ENCODE results near the gene GRK3. TPM values are rescaled to one million over a fixed set of nuclear protein-coding genes. Genes with fewer than 3 reads are reported as not detected.

GRK3 gene
- total RNA-seq, 1 experiment from 2014 or later, result 14.6 TPM

DNA sequence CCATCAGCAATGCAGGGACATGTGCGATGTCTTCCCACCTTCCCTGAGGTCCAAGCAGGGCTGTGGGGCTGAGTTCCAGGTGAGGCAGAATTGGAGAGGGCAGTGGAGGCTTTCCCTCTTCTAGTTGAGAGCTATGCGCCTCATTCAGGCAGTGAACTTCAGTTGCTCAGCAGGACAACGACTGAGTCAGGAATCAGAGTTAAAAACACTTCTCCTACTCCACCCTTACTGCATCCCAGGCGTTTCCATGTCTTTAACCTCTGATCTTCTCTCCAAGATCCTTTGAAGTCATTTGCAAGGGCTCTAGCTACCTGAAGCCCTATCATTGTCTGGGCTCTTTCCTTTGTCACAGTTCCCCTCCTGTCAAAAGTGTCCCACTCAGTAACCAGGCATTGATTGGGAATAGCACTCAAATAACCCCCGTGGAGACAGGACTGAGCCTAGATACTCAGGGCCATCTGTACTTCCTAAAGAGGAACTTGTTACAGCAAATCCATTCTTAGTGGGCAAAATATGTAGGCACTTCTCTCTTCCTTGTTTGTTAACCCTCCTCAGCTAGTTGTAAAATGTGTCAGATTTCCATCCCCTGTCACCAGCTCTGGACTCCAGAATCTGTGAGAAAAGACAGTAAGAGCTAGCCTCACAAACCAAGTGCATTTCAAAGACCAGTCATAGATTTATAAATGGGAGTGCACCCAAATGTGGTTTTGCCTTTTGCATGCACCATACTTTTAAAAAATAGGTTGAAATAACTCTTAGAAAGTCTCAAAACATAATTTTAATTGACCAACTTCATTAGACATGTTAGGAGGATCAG lies 105.0 kb downstream of the GRK3 start (continued):
- TF ChIP-seq, protein P1, sequence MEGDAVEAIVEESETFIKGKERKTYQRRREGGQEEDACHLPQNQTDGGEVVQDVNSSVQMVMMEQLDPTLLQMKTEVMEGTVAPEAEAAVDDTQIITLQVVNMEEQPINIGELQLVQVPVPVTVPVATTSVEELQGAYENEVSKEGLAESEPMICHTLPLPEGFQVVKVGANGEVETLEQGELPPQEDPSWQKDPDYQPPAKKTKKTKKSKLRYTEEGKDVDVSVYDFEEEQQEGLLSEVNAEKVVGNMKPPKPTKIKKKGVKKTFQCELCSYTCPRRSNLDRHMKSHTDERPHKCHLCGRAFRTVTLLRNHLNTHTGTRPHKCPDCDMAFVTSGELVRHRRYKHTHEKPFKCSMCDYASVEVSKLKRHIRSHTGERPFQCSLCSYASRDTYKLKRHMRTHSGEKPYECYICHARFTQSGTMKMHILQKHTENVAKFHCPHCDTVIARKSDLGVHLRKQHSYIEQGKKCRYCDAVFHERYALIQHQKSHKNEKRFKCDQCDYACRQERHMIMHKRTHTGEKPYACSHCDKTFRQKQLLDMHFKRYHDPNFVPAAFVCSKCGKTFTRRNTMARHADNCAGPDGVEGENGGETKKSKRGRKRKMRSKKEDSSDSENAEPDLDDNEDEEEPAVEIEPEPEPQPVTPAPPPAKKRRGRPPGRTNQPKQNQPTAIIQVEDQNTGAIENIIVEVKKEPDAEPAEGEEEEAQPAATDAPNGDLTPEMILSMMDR (IDR thresholded peaks at IDR 0.05 in 2 of 3, conservative IDR thresholded peaks at IDR 0.05 in 1 of 3; ENCODE audit: borderline replicate concordance in 1 of 3, insufficient read depth in 1 of 3, low read depth in 2 of 3, low read length in 2 of 3), result no peak
- TF ChIP-seq ZFX (IDR thresholded peaks at IDR 0.05) (no peak), CBX3 (IDR thresholded peaks at IDR 0.05; ENCODE audit: low read depth) (no peak)

DNA sequence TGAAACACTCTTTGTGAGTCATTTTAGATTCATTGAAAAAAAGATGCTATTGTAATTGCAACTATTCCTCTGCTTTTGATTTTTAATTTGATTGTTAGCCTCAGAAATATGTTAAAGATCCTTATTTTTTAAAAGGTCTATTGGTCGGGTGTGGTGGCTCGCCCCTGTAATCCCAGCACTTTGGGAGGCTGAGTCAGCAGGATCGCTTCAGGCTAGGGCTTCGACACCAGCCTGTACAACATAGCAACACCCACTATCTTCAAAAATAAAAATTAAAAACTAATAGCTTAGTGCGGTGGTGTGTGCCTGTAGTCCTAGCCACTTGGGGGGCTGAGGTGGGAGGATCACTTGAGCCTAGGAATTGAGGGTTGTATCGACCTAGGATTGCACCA lies 105.6 kb downstream of the GRK3 start:
- H3K4me3 ChIP-seq (replicated peaks in 1 of 2; ENCODE audit: low read depth in 1 of 2, low read length in 2 of 2), result no peak overlapping the region
- H3K9me3 ChIP-seq (ENCODE audit: control insufficient read depth in 1 of 2, insufficient read depth in 1 of 2, low read depth in 1 of 2, low read length in 2 of 2), result no peaks in the 10 kb centered on the region
- H3K27ac ChIP-seq (ENCODE audit: low read depth, low read length), result no peak overlapping the region
- TF ChIP-seq, protein P2, sequence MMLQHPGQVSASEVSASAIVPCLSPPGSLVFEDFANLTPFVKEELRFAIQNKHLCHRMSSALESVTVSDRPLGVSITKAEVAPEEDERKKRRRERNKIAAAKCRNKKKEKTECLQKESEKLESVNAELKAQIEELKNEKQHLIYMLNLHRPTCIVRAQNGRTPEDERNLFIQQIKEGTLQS (IDR thresholded peaks at IDR 0.05), result no peak
- TF ChIP-seq SIN3A (IDR thresholded peaks at IDR 0.05; ENCODE audit: low read depth) (no peak), JUND (IDR thresholded peaks at IDR 0.05) (no peak), YY1 (IDR thresholded peaks at IDR 0.05; ENCODE audit: extremely low read depth, insufficient replicate concordance, low read depth, low read length) (no peak), ELF1 (IDR thresholded peaks at IDR 0.05; ENCODE audit: borderline replicate concordance, low read depth) (no peak), CEBPB (IDR thresholded peaks at IDR 0.05; ENCODE audit: low read depth) (no peak), EZH2phosphoT487 (IDR thresholded peaks at IDR 0.05; ENCODE audit: borderline replicate concordance) (no peak), ZNF274 (IDR thresholded peaks at IDR 0.05; ENCODE audit: low read depth, low read length) (no peak), ZFX (IDR thresholded peaks at IDR 0.05) (no peak), CBX3 (IDR thresholded peaks at IDR 0.05; ENCODE audit: low read depth) (no peak), FOSL1 (IDR thresholded peaks at IDR 0.05; ENCODE audit: low read depth) (no peak), SP1 (IDR thresholded peaks at IDR 0.05; ENCODE audit: low read depth) (no peak), POLR2AphosphoS5 (IDR thresholded peaks at IDR 0.05; ENCODE audit: low read depth, low read length) (no peak)
- TF ChIP-seq, protein P3, sequence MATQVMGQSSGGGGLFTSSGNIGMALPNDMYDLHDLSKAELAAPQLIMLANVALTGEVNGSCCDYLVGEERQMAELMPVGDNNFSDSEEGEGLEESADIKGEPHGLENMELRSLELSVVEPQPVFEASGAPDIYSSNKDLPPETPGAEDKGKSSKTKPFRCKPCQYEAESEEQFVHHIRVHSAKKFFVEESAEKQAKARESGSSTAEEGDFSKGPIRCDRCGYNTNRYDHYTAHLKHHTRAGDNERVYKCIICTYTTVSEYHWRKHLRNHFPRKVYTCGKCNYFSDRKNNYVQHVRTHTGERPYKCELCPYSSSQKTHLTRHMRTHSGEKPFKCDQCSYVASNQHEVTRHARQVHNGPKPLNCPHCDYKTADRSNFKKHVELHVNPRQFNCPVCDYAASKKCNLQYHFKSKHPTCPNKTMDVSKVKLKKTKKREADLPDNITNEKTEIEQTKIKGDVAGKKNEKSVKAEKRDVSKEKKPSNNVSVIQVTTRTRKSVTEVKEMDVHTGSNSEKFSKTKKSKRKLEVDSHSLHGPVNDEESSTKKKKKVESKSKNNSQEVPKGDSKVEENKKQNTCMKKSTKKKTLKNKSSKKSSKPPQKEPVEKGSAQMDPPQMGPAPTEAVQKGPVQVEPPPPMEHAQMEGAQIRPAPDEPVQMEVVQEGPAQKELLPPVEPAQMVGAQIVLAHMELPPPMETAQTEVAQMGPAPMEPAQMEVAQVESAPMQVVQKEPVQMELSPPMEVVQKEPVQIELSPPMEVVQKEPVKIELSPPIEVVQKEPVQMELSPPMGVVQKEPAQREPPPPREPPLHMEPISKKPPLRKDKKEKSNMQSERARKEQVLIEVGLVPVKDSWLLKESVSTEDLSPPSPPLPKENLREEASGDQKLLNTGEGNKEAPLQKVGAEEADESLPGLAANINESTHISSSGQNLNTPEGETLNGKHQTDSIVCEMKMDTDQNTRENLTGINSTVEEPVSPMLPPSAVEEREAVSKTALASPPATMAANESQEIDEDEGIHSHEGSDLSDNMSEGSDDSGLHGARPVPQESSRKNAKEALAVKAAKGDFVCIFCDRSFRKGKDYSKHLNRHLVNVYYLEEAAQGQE (IDR thresholded peaks at IDR 0.05; ENCODE audit: low read depth), result no peak
- TF ChIP-seq, protein P4, sequence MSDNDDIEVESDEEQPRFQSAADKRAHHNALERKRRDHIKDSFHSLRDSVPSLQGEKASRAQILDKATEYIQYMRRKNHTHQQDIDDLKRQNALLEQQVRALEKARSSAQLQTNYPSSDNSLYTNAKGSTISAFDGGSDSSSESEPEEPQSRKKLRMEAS (IDR thresholded peaks at IDR 0.05), result no peak
- TF ChIP-seq, protein P1 (IDR thresholded peaks at IDR 0.05 in 2 of 3, conservative IDR thresholded peaks at IDR 0.05 in 1 of 3; ENCODE audit: borderline replicate concordance in 1 of 3, insufficient read depth in 1 of 3, low read depth in 2 of 3, low read length in 2 of 3), result no peak
- no peak for ATAC-seq
- no peaks in the 10 kb centered on the region for H3K79me2 ChIP-seq (ENCODE audit: insufficient read depth, low read length)
- H4K20me1 ChIP-seq (ENCODE audit: insufficient read depth), result no peaks in the 10 kb centered on the region
- H3K9me2 ChIP-seq (ENCODE audit: insufficient read depth), result no peaks in the 10 kb centered on the region
- no peak overlapping the region for H2AFZ ChIP-seq (ENCODE audit: low read depth, low read length, poor library complexity, severe bottlenecking)
- DNase-seq (ENCODE audit: low read depth, low spot score), result no peak
- intact Hi-C loops (cut with micrococcal nuclease), result no loop called here
- BruUV-seq (replicated peaks), result no TSS peak
- H3K4me1 ChIP-seq (ENCODE audit: control insufficient read depth in 1 of 2, insufficient read depth in 2 of 2, low read length in 2 of 2), result peaks cover 18 to 25% of the 10 kb centered on the region in 2 experiments
- ChIA-PET POLR2A (no interaction called here), CTCF (no interaction called here), RAD21 (ENCODE audit: low non-redundant PET in 1 of 2, low total read pairs in 2 of 2, uncharacterized antibody in 2 of 2, unreplicated experiment in 2 of 2) (no interaction called here)
- H3K9ac ChIP-seq (ENCODE audit: low read length), result no peak overlapping the region
- H3K4me2 ChIP-seq (ENCODE audit: low read length), result no peak overlapping the region
- H3K27me3 ChIP-seq (ENCODE audit: insufficient read depth, low read length), result no peaks in the 10 kb centered on the region
- no peaks in the 10 kb centered on the region for H3K36me3 ChIP-seq (ENCODE audit: control insufficient read depth in 1 of 2, insufficient read depth in 2 of 2, low read length in 2 of 2)
